Hepatocyte (in vitro differentiated cells): ENCODE measurements around the gene PSMD7.

ENCODE experiments used
- CTCF ChIP-seq: fragments of 200-600 bp; sonication (generic); IDR thresholded peaks from 2 replicates; pipeline ENCODE4 v1.5.1; 2016; ENCODE audit warnings: antibody characterized with exemption, mild to moderate bottlenecking; ENCODE audit not compliant: poor library complexity
- EZH2 ChIP-seq: fragments of 200-600 bp; sonication (generic); IDR thresholded peaks from 2 replicates; pipeline ENCODE4 v1.6.1; 2016; ENCODE audit warnings: antibody characterized with exemption, mild to moderate bottlenecking, borderline replicate concordance

GRCh38 chr16:74283716-74284115 is 12.9 kb upstream of the PSMD7 start:
- TF ChIP-seq CTCF, result no peak
- no peak for TF ChIP-seq EZH2
